ENCODE results near the gene RILPL1.

GRCh38 chr12:123529686-123530085, 3.8 kb downstream of the RILPL1 start:
- TF ChIP-seq EZH2 (IDR thresholded peaks at IDR 0.05; ENCODE audit: borderline replicate concordance, low read length) = no peak
- TF ChIP-seq, protein P1, sequence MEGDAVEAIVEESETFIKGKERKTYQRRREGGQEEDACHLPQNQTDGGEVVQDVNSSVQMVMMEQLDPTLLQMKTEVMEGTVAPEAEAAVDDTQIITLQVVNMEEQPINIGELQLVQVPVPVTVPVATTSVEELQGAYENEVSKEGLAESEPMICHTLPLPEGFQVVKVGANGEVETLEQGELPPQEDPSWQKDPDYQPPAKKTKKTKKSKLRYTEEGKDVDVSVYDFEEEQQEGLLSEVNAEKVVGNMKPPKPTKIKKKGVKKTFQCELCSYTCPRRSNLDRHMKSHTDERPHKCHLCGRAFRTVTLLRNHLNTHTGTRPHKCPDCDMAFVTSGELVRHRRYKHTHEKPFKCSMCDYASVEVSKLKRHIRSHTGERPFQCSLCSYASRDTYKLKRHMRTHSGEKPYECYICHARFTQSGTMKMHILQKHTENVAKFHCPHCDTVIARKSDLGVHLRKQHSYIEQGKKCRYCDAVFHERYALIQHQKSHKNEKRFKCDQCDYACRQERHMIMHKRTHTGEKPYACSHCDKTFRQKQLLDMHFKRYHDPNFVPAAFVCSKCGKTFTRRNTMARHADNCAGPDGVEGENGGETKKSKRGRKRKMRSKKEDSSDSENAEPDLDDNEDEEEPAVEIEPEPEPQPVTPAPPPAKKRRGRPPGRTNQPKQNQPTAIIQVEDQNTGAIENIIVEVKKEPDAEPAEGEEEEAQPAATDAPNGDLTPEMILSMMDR (IDR thresholded peaks at IDR 0.05; ENCODE audit: low read length) = no peak
